H1 (cell line): ENCODE measurements around the gene CLBA1. TPM values are rescaled to one million over a fixed set of nuclear protein-coding genes. Genes with fewer than 3 reads are reported as not detected.

Source experiments
- CHD7 ChIP-seq: fragments of 300-600 bp; sonication (generic); IDR thresholded peaks from 2 replicates; pipeline ENCODE4 v1.7.1; 2012; ENCODE audit warnings: low read length, moderate library complexity, mild to moderate bottlenecking, inconsistent platforms; ENCODE audit not compliant: insufficient replicate concordance
- CTCF ChIP-seq, 3 experiments: IDR thresholded peaks; 1 replicate in 2 of 3; 2 replicates in 1 of 3; pipeline versions ENCODE4 v1.5.1 to v1.6.1; 2011; ENCODE audit warnings: low read length in 3 of 3, mild to moderate bottlenecking in 3 of 3, inconsistent platforms in 2 of 3, low read depth in 1 of 3, moderate library complexity in 1 of 3; ENCODE audit not compliant: insufficient read depth in 1 of 3; ENCODE audit errors: control extremely low read depth in 1 of 3
- FOSL1 ChIP-seq: IDR thresholded peaks from 2 replicates; pipeline ENCODE4 v1.6.1; 2011; ENCODE audit warnings: mild to moderate bottlenecking, low read depth, low read length, moderate library complexity; ENCODE audit not compliant: insufficient read depth
- SP4 ChIP-seq: IDR thresholded peaks from 2 replicates; pipeline ENCODE4 v1.6.1; 2012; ENCODE audit warnings: low read length, inconsistent platforms
- USF2 ChIP-seq: IDR thresholded peaks from 2 replicates; pipeline ENCODE4 v1.6.1; 2011; ENCODE audit warnings: low read length, improper control_type of control experiment
- polyA plus RNA-seq, 7 experiments: library from polyadenylated mRNA; depleted of rRNA in 3 of 7; stranded (reverse) in 5 of 7; unstranded in 2 of 7; fragments of >200 nt in 5 of 7; fragments of 200-250 nt in 2 of 7; gene quantifications; 1 replicate in 5 of 7; 2 replicates in 1 of 7; 4 replicates in 1 of 7; pipeline versions ENCODE4 v1.2.1 to v1.2.3, GENCODE V29; 2011 to 2013; ENCODE audit warnings: missing spikeins in 2 of 7, mixed read lengths in 2 of 7
- total RNA-seq: library from RNA; stranded (reverse); fragmentation: NEBNext Ultra II Directional; extraction: Animal tissue kit (Norgen Biotek cat#: 25700); gene quantifications from 2 replicates; pipeline ENCODE4 v1.2.1, GENCODE V29; 2021

CLBA1 gene
- total and polyA plus RNA-seq, 2 of the 8 experiments (the other 6 are each of a cell fraction or from before 2014, with no cell fraction given): 1.6 to 2.4 TPM

- no peak for TF ChIP-seq CHD7
- TF ChIP-seq USF2: no peak
- TF ChIP-seq CTCF (IDR thresholded peaks at IDR 0.05; ENCODE audit: control extremely low read depth in 1 of 3, insufficient read depth in 1 of 3, low read depth in 1 of 3, low read length in 3 of 3): no peak
- TF ChIP-seq FOSL1: no peak
- no peak for TF ChIP-seq SP4
Observed at GRCh38 chr14:104979758-104980610, 5.6 kb upstream of the CLBA1 start (continued).
